AG04450 (cell line): ENCODE measurements around the gene GFM2. TPM values are rescaled to one million over a fixed set of nuclear protein-coding genes. Genes with fewer than 3 reads are reported as not detected.
A peak's percentile ranks its signal among the peaks of the same experiment; 100 is the strongest.

Experiments
- CTCF ChIA-PET: fragments of 300-600, 350-600 bp; formaldehyde crosslinking; extraction: SDS; loops from one replicate; lab custom pipeline; 2022; ENCODE audit warnings: antibody characterized with exemption, inconsistent platforms; lab: Charles Lee
- POLR2A ChIA-PET: fragments of 350-600 bp; formaldehyde crosslinking; extraction: SDS; loops from one replicate; lab custom pipeline; 2021; ENCODE audit warnings: antibody characterized with exemption, inconsistent platforms; lab: Yijun Ruan, JAX
- DNase-seq: peaks from one replicate; pipeline ENCODE4 v3.0.0-alpha.2; 2011; ENCODE audit warnings: low read depth, low spot score
- H3K27ac ChIP-seq: one replicate; pipeline ENCODE4 v1.5.1; 2012; ENCODE audit warnings: low read depth, low read length, control low read depth
- H3K27me3 ChIP-seq: one replicate; pipeline ENCODE4 v1.6.0; 2012; ENCODE audit warnings: low read length; ENCODE audit not compliant: control insufficient read depth, insufficient read depth
- H3K4me3 ChIP-seq: 2 replicates; pipeline ENCODE4 v1.5.1; 2011; ENCODE audit warnings: mild to moderate bottlenecking, low read depth, low read length, control low read depth
- H3K9me3 ChIP-seq: 2 replicates; pipeline ENCODE4 v1.5.1; 2012; ENCODE audit warnings: low read length; ENCODE audit not compliant: control insufficient read depth, insufficient read depth
- polyA minus RNA-seq: library from RNA; depleted of rRNA, polyadenylated mRNA; stranded (reverse); fragments of >200 nt; gene quantifications from 2 replicates; pipeline ENCODE4 v1.2.3, GENCODE V29; 2011; rRNA and poly(A)+ RNA removed
- polyA plus RNA-seq: library from polyadenylated mRNA; depleted of rRNA; stranded (reverse); fragments of >200 nt; gene quantifications from 2 replicates; pipeline ENCODE4 v1.2.3, GENCODE V29; 2011; rRNA removed
- TF ChIP-seq, protein P1 (sequence below): IDR thresholded peaks from 2 replicates; pipeline ENCODE4 v1.5.1; 2011; ENCODE audit warnings: low read depth, low read length, control low read depth, inconsistent platforms

The GFM2 gene, protein sequence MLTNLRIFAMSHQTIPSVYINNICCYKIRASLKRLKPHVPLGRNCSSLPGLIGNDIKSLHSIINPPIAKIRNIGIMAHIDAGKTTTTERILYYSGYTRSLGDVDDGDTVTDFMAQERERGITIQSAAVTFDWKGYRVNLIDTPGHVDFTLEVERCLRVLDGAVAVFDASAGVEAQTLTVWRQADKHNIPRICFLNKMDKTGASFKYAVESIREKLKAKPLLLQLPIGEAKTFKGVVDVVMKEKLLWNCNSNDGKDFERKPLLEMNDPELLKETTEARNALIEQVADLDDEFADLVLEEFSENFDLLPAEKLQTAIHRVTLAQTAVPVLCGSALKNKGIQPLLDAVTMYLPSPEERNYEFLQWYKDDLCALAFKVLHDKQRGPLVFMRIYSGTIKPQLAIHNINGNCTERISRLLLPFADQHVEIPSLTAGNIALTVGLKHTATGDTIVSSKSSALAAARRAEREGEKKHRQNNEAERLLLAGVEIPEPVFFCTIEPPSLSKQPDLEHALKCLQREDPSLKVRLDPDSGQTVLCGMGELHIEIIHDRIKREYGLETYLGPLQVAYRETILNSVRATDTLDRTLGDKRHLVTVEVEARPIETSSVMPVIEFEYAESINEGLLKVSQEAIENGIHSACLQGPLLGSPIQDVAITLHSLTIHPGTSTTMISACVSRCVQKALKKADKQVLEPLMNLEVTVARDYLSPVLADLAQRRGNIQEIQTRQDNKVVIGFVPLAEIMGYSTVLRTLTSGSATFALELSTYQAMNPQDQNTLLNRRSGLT
- 43.9 and 52.5 TPM in 2 replicates for polyA plus RNA-seq
- polyA minus RNA-seq = 25.2 and 40.4 TPM in 2 replicates

DNA sequence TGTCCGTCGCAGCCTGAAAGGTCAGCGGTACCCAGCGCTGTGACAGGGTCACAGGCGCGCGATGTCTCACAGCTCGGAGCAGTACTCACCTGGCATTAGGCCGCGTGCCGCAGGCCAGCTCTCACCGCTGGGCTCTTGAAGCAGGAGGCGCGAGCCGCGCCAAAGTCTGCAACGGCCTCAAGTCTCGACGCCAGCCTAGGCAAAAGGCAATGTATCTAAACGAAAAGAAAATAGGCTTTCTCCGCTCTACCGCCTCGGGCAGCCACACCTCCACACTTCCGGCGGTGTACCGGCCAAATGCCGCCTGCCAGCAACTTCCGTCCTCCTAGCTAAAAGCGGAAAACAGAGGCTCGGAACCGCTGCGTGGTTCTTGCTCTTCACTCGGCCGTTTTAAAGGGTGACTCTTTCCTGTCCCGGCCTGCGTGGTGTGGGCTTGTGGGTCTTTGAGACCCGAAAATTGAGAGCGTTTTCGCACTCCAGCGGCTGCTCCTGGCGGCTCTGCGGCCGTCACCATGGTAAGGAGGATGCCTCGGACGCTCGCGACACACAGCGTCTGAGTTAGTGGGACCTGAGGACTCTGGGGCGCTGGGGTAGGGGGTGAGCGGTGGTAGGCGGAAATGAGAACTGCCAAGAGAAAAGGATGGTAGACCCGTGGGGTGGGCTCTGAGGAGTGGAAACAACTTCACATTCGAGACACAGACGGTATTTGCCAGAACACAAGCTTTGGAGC lies at the start of gene GFM2, which contains the start of gene NSA2:
TSS of gene GFM2 (minus strand) at position 269 of the 730 bp plus-strand sequence. CDS start 3,375 bp downstream, outside the sequence.
TSS of gene NSA2 (plus strand) at position 401 of the 730 bp plus-strand sequence. CDS start at position 513, 112 bp downstream.
- H3K4me3 ChIP-seq = peak within 1 kb of the TSS; percentile 99
- peak; percentile 81 for DNase-seq
- TF ChIP-seq, protein P1, sequence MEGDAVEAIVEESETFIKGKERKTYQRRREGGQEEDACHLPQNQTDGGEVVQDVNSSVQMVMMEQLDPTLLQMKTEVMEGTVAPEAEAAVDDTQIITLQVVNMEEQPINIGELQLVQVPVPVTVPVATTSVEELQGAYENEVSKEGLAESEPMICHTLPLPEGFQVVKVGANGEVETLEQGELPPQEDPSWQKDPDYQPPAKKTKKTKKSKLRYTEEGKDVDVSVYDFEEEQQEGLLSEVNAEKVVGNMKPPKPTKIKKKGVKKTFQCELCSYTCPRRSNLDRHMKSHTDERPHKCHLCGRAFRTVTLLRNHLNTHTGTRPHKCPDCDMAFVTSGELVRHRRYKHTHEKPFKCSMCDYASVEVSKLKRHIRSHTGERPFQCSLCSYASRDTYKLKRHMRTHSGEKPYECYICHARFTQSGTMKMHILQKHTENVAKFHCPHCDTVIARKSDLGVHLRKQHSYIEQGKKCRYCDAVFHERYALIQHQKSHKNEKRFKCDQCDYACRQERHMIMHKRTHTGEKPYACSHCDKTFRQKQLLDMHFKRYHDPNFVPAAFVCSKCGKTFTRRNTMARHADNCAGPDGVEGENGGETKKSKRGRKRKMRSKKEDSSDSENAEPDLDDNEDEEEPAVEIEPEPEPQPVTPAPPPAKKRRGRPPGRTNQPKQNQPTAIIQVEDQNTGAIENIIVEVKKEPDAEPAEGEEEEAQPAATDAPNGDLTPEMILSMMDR = no peak
- POLR2A ChIA-PET = interaction anchor here (0.7 to 1.0 kb wide), 3 partner anchors 9 to 570 kb away, joined by 3 to 4 read pairs (median 4); partner anchors contain the start of genes HEXB and HMGCR
- peak within 1 kb of the TSS; percentile 67 for H3K27ac ChIP-seq
- H3K27me3 ChIP-seq = no peaks in the 10 kb centered on the region
- CTCF ChIA-PET = interaction anchor here (0.6 to 1.5 kb wide), 10 partner anchors 16 to 470 kb away, joined by 3 to 9 read pairs (median 4); partner anchors contain the start of gene ANKRD31
- peaks cover 2% of the 10 kb centered on the region; the same call in 1 of the 2 replicates for H3K9me3 ChIP-seq

DNA sequence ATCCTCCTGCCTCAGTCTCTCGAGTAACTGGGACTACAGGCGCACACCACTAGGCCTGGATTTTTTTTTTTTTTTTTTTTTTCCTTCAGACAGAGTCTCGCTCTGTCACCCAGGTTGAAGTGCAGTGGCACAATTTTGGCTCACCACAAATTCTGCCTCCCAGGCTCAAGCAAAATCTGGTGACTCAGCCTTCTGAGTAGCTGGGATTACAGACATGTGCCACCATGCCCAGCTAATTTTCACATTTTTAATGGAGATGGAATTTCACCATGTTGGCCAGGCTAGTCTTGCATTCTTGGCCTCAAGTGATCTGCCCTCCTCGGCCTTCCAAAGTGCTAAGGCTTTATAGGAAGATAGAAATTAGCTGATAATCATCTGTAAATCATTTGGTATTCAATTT lies 44.0 kb upstream of the GFM2 start:
- no peak for DNase-seq
- ChIA-PET POLR2A (no interaction called here), CTCF (no interaction called here)
- Histone ChIP-seq H3K27me3 (peaks cover 4% of the 10 kb centered on the region), H3K27ac (no peak overlapping the region), H3K9me3 (no peaks in the 10 kb centered on the region), H3K4me3 (no peak overlapping the region)
- TF ChIP-seq, protein P1 = no peak

DNA sequence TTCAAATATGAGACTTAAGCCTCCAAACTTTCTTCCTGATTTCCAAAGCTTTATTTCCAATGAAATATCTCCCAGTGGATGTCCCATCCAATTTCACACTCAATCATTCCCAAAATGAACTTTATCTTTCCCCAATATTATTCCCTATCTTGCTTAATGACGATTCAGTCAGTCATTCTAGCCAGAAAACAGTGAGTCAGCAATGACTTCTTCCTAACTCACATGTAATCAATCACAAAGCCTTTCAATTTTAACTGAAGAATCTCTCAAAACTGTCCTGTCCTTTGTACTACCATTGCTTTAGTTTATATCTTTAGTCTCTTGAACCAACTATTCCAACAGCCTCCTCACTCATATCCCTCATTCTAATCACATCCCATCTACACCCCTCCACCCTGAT lies 35.0 kb upstream of the GFM2 start:
- TF ChIP-seq, protein P1 = no peak
- ChIA-PET POLR2A (no interaction called here), CTCF (no interaction called here)
- no peak overlapping the region for H3K27ac ChIP-seq
- H3K27me3 ChIP-seq = peaks cover 4% of the 10 kb centered on the region
- H3K9me3 ChIP-seq = no peaks in the 10 kb centered on the region; the same call in 1 of the 2 replicates
- no peak overlapping the region for H3K4me3 ChIP-seq
- no peak for DNase-seq

DNA sequence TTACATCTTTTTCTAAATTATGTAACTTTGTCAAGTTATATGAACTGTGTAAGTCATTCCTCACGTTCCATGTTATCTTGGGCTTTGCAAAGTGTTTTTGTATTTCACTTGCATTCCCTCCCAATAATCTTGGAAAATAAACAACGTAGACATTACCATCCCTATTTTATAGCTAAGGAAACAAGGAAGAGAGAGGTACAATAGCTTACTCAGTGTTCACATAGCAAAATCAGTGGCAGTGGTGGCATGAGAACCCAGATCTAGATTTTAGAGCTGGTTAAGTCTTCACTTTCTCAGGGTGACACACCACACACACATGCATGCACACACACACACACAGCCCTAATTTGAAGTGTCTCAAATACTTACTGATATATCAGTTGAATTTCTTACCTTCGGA lies 34.3 kb upstream of the GFM2 start:
- TF ChIP-seq, protein P1 = no peak
- ChIA-PET POLR2A (no interaction called here), CTCF (no interaction called here)
- H3K9me3 ChIP-seq = no peaks in the 10 kb centered on the region; the same call in 1 of the 2 replicates
- DNase-seq = no peak
- no peaks in the 10 kb centered on the region for H3K27me3 ChIP-seq
- H3K4me3 ChIP-seq = no peak overlapping the region
- H3K27ac ChIP-seq = no peak overlapping the region
